Esophagus muscularis mucosa (tissue), 4 donors: Measurements from ENCODE around the gene KCNH3. TPM values are rescaled to one million over a fixed set of nuclear protein-coding genes. Genes with fewer than 3 reads are reported as not detected.

Experiments used
- DNase-seq: peaks from one replicate; pipeline ENCODE4 v3.0.0-alpha.2; 2017; ENCODE audit errors: extremely low spot score
- H3K27ac ChIP-seq, 4 donors: fragments of 200-600 bp; sonication (generic); replicated peaks in 1 of 4; 1 replicate in 3 of 4; 2 replicates in 1 of 4; pipeline ENCODE4 v1.5.1; 2016 to 2019; ENCODE audit warnings: mild to moderate bottlenecking in 1 of 4
- H3K27me3 ChIP-seq, 4 donors: fragments of 200-600 bp; sonication (generic); one replicate each; pipeline versions ENCODE4 v1.5.1 to v1.6.0; 2016 to 2019
- H3K36me3 ChIP-seq, 4 donors: fragments of 200-600 bp; sonication (generic); one replicate each; pipeline ENCODE4 v1.5.1; 2016 to 2019
- H3K4me1 ChIP-seq, 4 donors: fragments of 200-600 bp; sonication (generic); one replicate each; pipeline ENCODE4 v1.5.1; 2016 to 2019
- H3K4me3 ChIP-seq, 4 donors: fragments of 200-600 bp; sonication (generic); 1 replicate in 2 of 4; 2 replicates in 2 of 4; pipeline ENCODE4 v1.5.1; 2016 to 2019; ENCODE audit warnings: mild to moderate bottlenecking in 4 of 4, moderate library complexity in 1 of 4
- H3K9me3 ChIP-seq, 4 donors: fragments of 200-600 bp; sonication (generic); 1 replicate in 3 of 4; 2 replicates in 1 of 4; pipeline ENCODE4 v1.5.1; 2016 to 2019
- CTCF ChIP-seq, 3 experiments: fragments of 200-600 bp in 2 of 3; fragments of 450-650 bp in 1 of 3; sonication (generic) in 2 of 3; IDR thresholded peaks; one replicate each; pipeline ENCODE4 v1.5.1; 2017 to 2019; ENCODE audit warnings: antibody characterized with exemption in 3 of 3, mild to moderate bottlenecking in 2 of 3, moderate library complexity in 1 of 3
- EP300 ChIP-seq: sonication (generic); formaldehyde crosslinking; IDR thresholded peaks from one replicate; pipeline ENCODE4 v1.6.1; 2017; ENCODE audit warnings: antibody characterized with exemption
- POLR2A ChIP-seq: fragments of 450-650 bp; IDR thresholded peaks from one replicate; pipeline ENCODE4 v1.6.1; 2017; ENCODE audit warnings: antibody characterized with exemption, moderate library complexity, mild to moderate bottlenecking, low read depth
- POLR2AphosphoS5 ChIP-seq, 2 donors: sonication (generic); formaldehyde crosslinking; IDR thresholded peaks; one replicate each; pipeline ENCODE4 v1.6.1; 2017; ENCODE audit warnings: antibody characterized with exemption in 2 of 2
- WGBS: methylation state at CpG from one replicate; pipeline ENCODE4 v1.1.5; 2018; 5-methylcytosine and 5-hydroxymethylcytosine counted together
- intact Hi-C: fragments of 100-400 bp; cut with DNase I; formaldehyde crosslinking; loops from one replicate; pipeline ENCODE4 v1.15.1; 2023
- total RNA-seq, 4 donors: library from RNA; depleted of rRNA; stranded (reverse); fragments of >200 nt; gene quantifications; one replicate each; pipeline versions ENCODE4 v1.1.0 to v1.2.1, GENCODE V29; 2016

The KCNH3 gene
- total RNA-seq, 4 donors from 2014 or later, result 0.34 to 0.66 (median 0.65) TPM; not detected in 1

GRCh38 chr12:49560695-49561094 lies 21.9 kb downstream of the KCNH3 start:
- no peak overlapping the region for H3K27ac ChIP-seq
- H3K9me3 ChIP-seq, result no peaks in the 10 kb centered on the region
- H3K4me1 ChIP-seq, result peaks cover under 1 to 7% (median 2%) of the 10 kb centered on the region in 4 donors
- H3K4me3 ChIP-seq, result no peak overlapping the region
- TF ChIP-seq EP300, result no peak
- no peak for TF ChIP-seq CTCF (IDR thresholded peaks at IDR 0.05)
- TF ChIP-seq POLR2A, result no peak
- no peak for TF ChIP-seq POLR2AphosphoS5 (IDR thresholded peaks at IDR 0.05)
- no peak for DNase-seq
- no peaks in the 10 kb centered on the region for H3K27me3 ChIP-seq
- intact Hi-C loops, result no loop called here
- peaks cover 74 to 100% (median 94%) of the 10 kb centered on the region in 4 donors for H3K36me3 ChIP-seq
- WGBS, result 86% methylated on average over 7 of the region's 7 CpGs

- TF ChIP-seq CTCF (IDR thresholded peaks at IDR 0.05), result no peak
- TF ChIP-seq POLR2AphosphoS5 (IDR thresholded peaks at IDR 0.05), result no peak
- no peak for TF ChIP-seq EP300
- TF ChIP-seq POLR2A, result no peak
- H3K27me3 ChIP-seq, result no peaks in the 10 kb centered on the region
- WGBS, result 82% methylated on average over 6 of the region's 6 CpGs
- no peak overlapping the region for H3K27ac ChIP-seq
- no peak overlapping the region for H3K4me3 ChIP-seq
- intact Hi-C loops, result no loop called here
- no peak for DNase-seq
- H3K9me3 ChIP-seq, result no peaks in the 10 kb centered on the region
- peaks cover 74 to 89% (median 79%) of the 10 kb centered on the region in 4 donors for H3K36me3 ChIP-seq
- peaks cover 16 to 22% (median 17%) of the 10 kb centered on the region in 4 donors for H3K4me1 ChIP-seq
Observed at GRCh38 chr12:49562233-49562632, 23.4 kb downstream of the KCNH3 start.

- Histone ChIP-seq H3K4me3 (no peak overlapping the region), H3K36me3 (peaks cover 69 to 83% (median 76%) of the 10 kb centered on the region in 4 donors), H3K27me3 (no peaks in the 10 kb centered on the region), H3K9me3 (no peaks in the 10 kb centered on the region), H3K27ac (no peak overlapping the region), H3K4me1 (peaks cover 18 to 25% (median 19%) of the 10 kb centered on the region in 4 donors)
- intact Hi-C loops, result no loop called here
- TF ChIP-seq CTCF (IDR thresholded peaks at IDR 0.05), result no peak
- no peak for TF ChIP-seq EP300
- TF ChIP-seq POLR2AphosphoS5 (IDR thresholded peaks at IDR 0.05), result no peak
- TF ChIP-seq POLR2A, result no peak
- DNase-seq, result no peak
- WGBS, result 92% methylated on average over 6 of the region's 6 CpGs
Observed at GRCh38 chr12:49562831-49563230, 24.0 kb downstream of the KCNH3 start.

GRCh38 chr12:49563951-49564685 lies 25.3 kb downstream of the KCNH3 start:
- H3K27me3 ChIP-seq, result no peaks in the 10 kb centered on the region
- intact Hi-C loops, result no loop called here
- no peaks in the 10 kb centered on the region for H3K9me3 ChIP-seq
- no peak overlapping the region for H3K27ac ChIP-seq
- peaks cover 24 to 34% (median 25%) of the 10 kb centered on the region in 4 donors for H3K4me1 ChIP-seq
- WGBS, result 88% methylated on average over 14 of the region's 14 CpGs
- no peak for DNase-seq
- peaks cover 56 to 70% (median 64%) of the 10 kb centered on the region in 4 donors for H3K36me3 ChIP-seq
- no peak overlapping the region for H3K4me3 ChIP-seq
- TF ChIP-seq POLR2AphosphoS5 (IDR thresholded peaks at IDR 0.05) (no peak), CTCF (IDR thresholded peaks at IDR 0.05) (no peak), POLR2A (no peak), EP300 (no peak)
